GM06990 (cell line): ENCODE results near the gene FOXN4.
"Not testable (repeated sequence)": the region's sequence is repeated elsewhere in the genome, so short reads cannot be mapped to it uniquely, and the experiment has no call there.

Experiments
- DNase-seq: peaks from one replicate; pipeline ENCODE4 v3.0.0-alpha.2; 2011; ENCODE audit not compliant: insufficient read length; ENCODE audit errors: extremely low read depth
- H3K27me3 ChIP-seq: replicated peaks from 2 replicates; pipeline ENCODE4 v1.6.0; 2011; ENCODE audit warnings: low read length; ENCODE audit not compliant: control insufficient read depth, insufficient read depth
- H3K36me3 ChIP-seq: 2 replicates; pipeline ENCODE4 v1.5.1; 2011; ENCODE audit warnings: low read length; ENCODE audit not compliant: control insufficient read depth, insufficient read depth
- H3K4me3 ChIP-seq: replicated peaks from 2 replicates; pipeline ENCODE4 v1.5.1; 2011; ENCODE audit warnings: low read depth, mild to moderate bottlenecking, control low read depth, low read length
- CTCF ChIP-seq: IDR thresholded peaks from 2 replicates; pipeline ENCODE4 v1.5.1; 2011; ENCODE audit warnings: low read length, control low read depth, mild to moderate bottlenecking, inconsistent platforms; ENCODE audit not compliant: insufficient read depth, poor library complexity, severe bottlenecking

Gene FOXN4

GRCh38 chr12:109331301-109331952, 22.3 kb upstream of the FOXN4 start:
- no peak for DNase-seq
- Histone ChIP-seq H3K36me3 (no peaks in the 10 kb centered on the region), H3K4me3 (no peak overlapping the region), H3K27me3 (no peaks in the 10 kb centered on the region; the same call in 1 of the 2 replicates)
- no peak for TF ChIP-seq CTCF

GRCh38 chr12:109330282-109331230, 21.5 kb upstream of the FOXN4 start:
- H3K4me3 ChIP-seq = no peak overlapping the region
- DNase-seq = no peak
- TF ChIP-seq CTCF = no peak
- no peaks in the 10 kb centered on the region for H3K36me3 ChIP-seq
- no peaks in the 10 kb centered on the region; the same call in 1 of the 2 replicates for H3K27me3 ChIP-seq

GRCh38 chr12:109329686-109330085, 20.6 kb upstream of the FOXN4 start:
- no peaks in the 10 kb centered on the region; the same call in 1 of the 2 replicates for H3K27me3 ChIP-seq
- DNase-seq = no peak
- no peak for TF ChIP-seq CTCF
- no peaks in the 10 kb centered on the region for H3K36me3 ChIP-seq
- H3K4me3 ChIP-seq = no peak overlapping the region

DNA sequence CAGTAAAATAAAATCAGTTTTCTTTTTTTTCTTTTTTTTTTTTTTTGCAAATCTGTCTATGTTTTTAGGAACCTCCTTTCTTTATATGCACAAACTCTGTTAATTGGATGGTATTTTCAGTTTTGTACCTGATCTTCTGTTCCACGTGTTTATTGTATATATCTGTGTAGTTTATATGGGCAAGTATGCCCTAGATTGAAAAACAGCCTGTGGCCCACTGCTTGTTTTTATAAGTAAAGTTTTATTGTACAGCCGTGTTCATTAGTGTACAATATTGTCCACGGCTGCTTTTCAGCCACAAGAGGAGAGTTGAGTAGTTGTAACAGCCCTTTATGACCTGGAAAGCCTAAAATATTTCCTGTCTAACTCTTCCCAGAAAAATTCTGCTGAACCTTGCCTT, 19.9 kb upstream of the FOXN4 start:
- H3K27me3 ChIP-seq = no peaks in the 10 kb centered on the region; the same call in 1 of the 2 replicates
- no peaks in the 10 kb centered on the region for H3K36me3 ChIP-seq
- DNase-seq = no peak
- TF ChIP-seq CTCF = no peak
- H3K4me3 ChIP-seq = no peak overlapping the region

DNA sequence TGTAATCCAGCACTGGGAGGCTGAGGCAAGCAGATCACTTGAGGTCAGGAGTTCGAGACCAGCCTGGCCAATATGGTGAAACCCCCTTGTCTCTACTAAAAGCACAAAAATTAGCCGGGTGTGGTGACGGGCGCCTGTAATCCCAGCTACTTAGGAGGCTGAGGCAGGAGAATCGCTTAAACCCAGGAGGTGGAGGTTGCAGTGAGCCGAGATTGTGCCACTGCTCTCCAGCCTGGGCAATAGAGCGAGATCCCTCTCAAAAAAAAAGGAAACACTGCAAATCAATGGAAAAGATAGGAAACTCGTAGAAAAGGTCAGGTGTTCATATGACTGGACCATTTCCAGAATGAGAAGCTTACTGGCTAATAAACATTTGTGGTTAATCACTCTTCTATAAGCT, 12.2 kb upstream of the FOXN4 start:
- not testable (repeated sequence) for H3K4me3 ChIP-seq, H3K36me3 ChIP-seq, H3K27me3 ChIP-seq, DNase-seq
